ENCODE data around the gene SLC26A5. TPM values are rescaled to one million over a fixed set of nuclear protein-coding genes. Genes with fewer than 3 reads are reported as not detected.

The SLC26A5 gene
- polyA plus RNA-seq, 3 donors: not detected

DNA sequence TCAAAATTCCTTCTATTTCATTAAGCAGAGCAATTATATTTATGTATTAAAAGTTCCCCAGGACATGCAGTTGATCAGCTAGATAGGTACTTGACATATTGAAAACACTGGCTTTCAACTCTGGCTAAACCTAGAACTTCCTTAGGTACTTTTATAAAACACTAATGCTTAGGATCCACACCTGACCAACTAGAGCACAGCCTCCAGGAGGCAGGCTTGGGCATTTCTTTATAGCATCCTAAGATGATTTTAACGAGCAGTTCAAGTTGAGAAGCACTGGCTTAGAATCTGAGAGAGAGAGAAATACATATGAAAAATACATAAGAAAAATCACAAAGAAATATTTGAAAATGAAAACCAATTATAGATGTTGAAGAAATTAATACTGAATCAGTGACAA lies 20.8 kb downstream of the SLC26A5 start:
- no CpG with 5 or more reads among the region's 1 CpG for WGBS (ENCODE audit: insufficient coverage)
- H3K27me3 Mint-ChIP-seq (ENCODE audit: low read depth in 3 of 3): peaks cover 0 to 4% (median 2%) of the 10 kb centered on the region in 3 donors

GRCh38 chr7:103423467-103424179 lies 22.4 kb downstream of the SLC26A5 start:
- no CpG with 5 or more reads among the region's 3 CpGs for WGBS (ENCODE audit: insufficient coverage)
- H3K27me3 Mint-ChIP-seq (ENCODE audit: low read depth in 3 of 3): peaks cover 2 to 3% (median 2%) of the 10 kb centered on the region in 3 donors
- Histone ChIP-seq H3K36me3 (replicated peaks in 1 of 2; ENCODE audit: control insufficient read depth in 1 of 2, insufficient read depth in 2 of 2, low read length in 2 of 2) (no peaks in the 10 kb centered on the region), H4K20me1 (ENCODE audit: insufficient read depth, low read length) (no peaks in the 10 kb centered on the region), H3K9me3 (replicated peaks in 1 of 2; ENCODE audit: control insufficient read depth in 1 of 2, insufficient read depth in 1 of 2, low read length in 2 of 2) (no peaks in the 10 kb centered on the region), H3K4me3 (replicated peaks in 1 of 3; ENCODE audit: low read depth in 2 of 3, low read length in 3 of 3) (no peak overlapping the region), H3K9ac (ENCODE audit: insufficient read depth, low read length, poor library complexity, severe bottlenecking) (no peak overlapping the region), H3K4me1 (ENCODE audit: control insufficient read depth in 1 of 2, insufficient read depth in 2 of 2, low read length in 2 of 2) (no peaks in the 10 kb centered on the region), H3K4me2 (replicated peaks; ENCODE audit: extremely low read depth, low read length, poor library complexity, severe bottlenecking) (no peak overlapping the region), H3K27ac (ENCODE audit: low read depth in 1 of 2, low read length in 2 of 2) (no peak overlapping the region), H2AFZ (ENCODE audit: insufficient read depth, low read depth, low read length, poor library complexity, severe bottlenecking) (no peak overlapping the region), H3K27me3 (ENCODE audit: control insufficient read depth in 2 of 2, insufficient read depth in 2 of 2, low read length in 2 of 2) (no peaks in the 10 kb centered on the region), H3K79me2 (ENCODE audit: insufficient read depth, low read length) (no peaks in the 10 kb centered on the region)
- TF ChIP-seq, protein P1, sequence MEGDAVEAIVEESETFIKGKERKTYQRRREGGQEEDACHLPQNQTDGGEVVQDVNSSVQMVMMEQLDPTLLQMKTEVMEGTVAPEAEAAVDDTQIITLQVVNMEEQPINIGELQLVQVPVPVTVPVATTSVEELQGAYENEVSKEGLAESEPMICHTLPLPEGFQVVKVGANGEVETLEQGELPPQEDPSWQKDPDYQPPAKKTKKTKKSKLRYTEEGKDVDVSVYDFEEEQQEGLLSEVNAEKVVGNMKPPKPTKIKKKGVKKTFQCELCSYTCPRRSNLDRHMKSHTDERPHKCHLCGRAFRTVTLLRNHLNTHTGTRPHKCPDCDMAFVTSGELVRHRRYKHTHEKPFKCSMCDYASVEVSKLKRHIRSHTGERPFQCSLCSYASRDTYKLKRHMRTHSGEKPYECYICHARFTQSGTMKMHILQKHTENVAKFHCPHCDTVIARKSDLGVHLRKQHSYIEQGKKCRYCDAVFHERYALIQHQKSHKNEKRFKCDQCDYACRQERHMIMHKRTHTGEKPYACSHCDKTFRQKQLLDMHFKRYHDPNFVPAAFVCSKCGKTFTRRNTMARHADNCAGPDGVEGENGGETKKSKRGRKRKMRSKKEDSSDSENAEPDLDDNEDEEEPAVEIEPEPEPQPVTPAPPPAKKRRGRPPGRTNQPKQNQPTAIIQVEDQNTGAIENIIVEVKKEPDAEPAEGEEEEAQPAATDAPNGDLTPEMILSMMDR (IDR thresholded peaks at IDR 0.05): no peak
- H3K36me3 Mint-ChIP-seq: no peaks in the 10 kb centered on the region
- H3K4me3 Mint-ChIP-seq: no peak overlapping the region
- no peaks in the 10 kb centered on the region for H3K4me1 Mint-ChIP-seq
- intact Hi-C loops (cut with micrococcal nuclease): no loop called here
- DNase-seq: no peak
- H3K27ac Mint-ChIP-seq: no peak overlapping the region
- no peaks in the 10 kb centered on the region for H3K9me3 Mint-ChIP-seq

More for the DNA sequence above, 20.8 kb downstream of the SLC26A5 start:
- intact Hi-C loops (cut with micrococcal nuclease): no loop called here
- TF ChIP-seq, protein P1 (IDR thresholded peaks at IDR 0.05): no peak
- H4K20me1 ChIP-seq (ENCODE audit: insufficient read depth, low read length): no peaks in the 10 kb centered on the region
- H3K27me3 ChIP-seq (ENCODE audit: control insufficient read depth in 2 of 2, insufficient read depth in 2 of 2, low read length in 2 of 2): no peaks in the 10 kb centered on the region
- Mint-ChIP-seq H3K36me3 (no peaks in the 10 kb centered on the region), H3K27ac (no peak overlapping the region), H3K4me3 (no peak overlapping the region), H3K4me1 (no peaks in the 10 kb centered on the region), H3K9me3 (peaks cover 0 to under 1% (median 0%) of the 10 kb centered on the region in 7 donors)
- H3K9ac ChIP-seq (ENCODE audit: insufficient read depth, low read length, poor library complexity, severe bottlenecking): no peak overlapping the region
- no peak overlapping the region for H3K4me2 ChIP-seq (replicated peaks; ENCODE audit: extremely low read depth, low read length, poor library complexity, severe bottlenecking)
- H3K4me3 ChIP-seq (replicated peaks in 1 of 3; ENCODE audit: low read depth in 2 of 3, low read length in 3 of 3): no peak overlapping the region
- no peaks in the 10 kb centered on the region for H3K79me2 ChIP-seq (ENCODE audit: insufficient read depth, low read length)
- H3K27ac ChIP-seq (ENCODE audit: low read depth in 1 of 2, low read length in 2 of 2): no peak overlapping the region
- H3K9me3 ChIP-seq (replicated peaks in 1 of 2; ENCODE audit: control insufficient read depth in 1 of 2, insufficient read depth in 1 of 2, low read length in 2 of 2): no peaks in the 10 kb centered on the region
- no peaks in the 10 kb centered on the region for H3K4me1 ChIP-seq (ENCODE audit: control insufficient read depth in 1 of 2, insufficient read depth in 2 of 2, low read length in 2 of 2)
- DNase-seq: no peak
- H2AFZ ChIP-seq (ENCODE audit: insufficient read depth, low read depth, low read length, poor library complexity, severe bottlenecking): no peak overlapping the region
- H3K36me3 ChIP-seq (replicated peaks in 1 of 2; ENCODE audit: control insufficient read depth in 1 of 2, insufficient read depth in 2 of 2, low read length in 2 of 2): no peaks in the 10 kb centered on the region

Data from CD14-positive monocyte (primary cell).